ENCODE data around the gene ATAD2B. TPM values are rescaled to one million over a fixed set of nuclear protein-coding genes. Genes with fewer than 3 reads are reported as not detected.

ATAD2B gene
- total and polyA plus RNA-seq, 2 of the 8 experiments (the other 6 are each of a cell fraction or from before 2014, with no cell fraction given) = 3.4 to 16.1 TPM

- Histone ChIP-seq H4K20me1 (replicated peaks in 1 of 2; ENCODE audit: control insufficient read depth in 1 of 2, insufficient read depth in 2 of 2, low read length in 2 of 2) (no peaks in the 10 kb centered on the region), H3K9ac (replicated peaks in 1 of 4; ENCODE audit: extremely low read depth in 1 of 4, low read depth in 3 of 4, low read length in 3 of 4) (no peak overlapping the region), H4K91ac (replicated peaks; ENCODE audit: insufficient read length, low read length) (no peak overlapping the region), H2BK120ac (replicated peaks; ENCODE audit: low read depth, low read length) (no peak overlapping the region), H3K23me2 (ENCODE audit: low read depth, low read length) (no peaks in the 10 kb centered on the region), H2BK20ac (ENCODE audit: low read length) (no peak overlapping the region), H3K4me1 (replicated peaks in 1 of 4; ENCODE audit: control insufficient read depth in 3 of 4, insufficient read depth in 4 of 4, low read length in 3 of 4) (no peaks in the 10 kb centered on the region), H2AFZ (ENCODE audit: low read length) (no peak overlapping the region), H3K36me3 (ENCODE audit: control insufficient read depth in 2 of 4, insufficient read depth in 4 of 4, low read length in 3 of 4) (peaks cover 0 to 4% (median 0%) of the 10 kb centered on the region in 4 experiments; a peak in 3 of 8 replicates), H2BK12ac (ENCODE audit: low read depth, low read length) (no peak overlapping the region), H3K18ac (ENCODE audit: extremely low read depth, low read length) (no peak overlapping the region), H3K79me2 (ENCODE audit: control insufficient read depth in 1 of 2, insufficient read depth in 2 of 2, low read length in 2 of 2) (no peaks in the 10 kb centered on the region), H3K9me3 (ENCODE audit: insufficient read depth in 2 of 2, low read depth in 1 of 2, low read length in 1 of 2) (peaks cover 10 to 12% of the 10 kb centered on the region in 2 experiments; a peak in 2 of 4 replicates), H3K56ac (replicated peaks; ENCODE audit: insufficient read length, low read depth, low read length) (no peak overlapping the region), H2AK5ac (ENCODE audit: low read depth, low read length) (no peak overlapping the region), H3K4ac (replicated peaks; ENCODE audit: insufficient read length, low read depth, low read length) (no peak overlapping the region), H3K14ac (ENCODE audit: insufficient read length) (no peak overlapping the region), H3K4me3 (ENCODE audit: extremely low read depth in 1 of 4, insufficient read depth in 2 of 4, low read depth in 3 of 4, low read length in 4 of 4) (no peak overlapping the region), H3K4me2 (ENCODE audit: insufficient read depth in 1 of 2, low read depth in 2 of 2, low read length in 2 of 2) (no peak overlapping the region), H3K79me1 (ENCODE audit: low read depth, low read length) (no peaks in the 10 kb centered on the region), H4K5ac (ENCODE audit: insufficient read length, low read depth, low read length) (no peak overlapping the region), H4K8ac (ENCODE audit: extremely low read depth, insufficient read depth, low read length) (no peak overlapping the region), H3K27me3 (replicated peaks in 1 of 4; ENCODE audit: control insufficient read depth in 3 of 4, extremely low read depth in 1 of 4, insufficient read depth in 3 of 4, low read length in 3 of 4) (no peaks in the 10 kb centered on the region), H3K23ac (ENCODE audit: insufficient read length) (no peak overlapping the region), H2BK5ac (ENCODE audit: low read depth, low read length) (no peak overlapping the region), H2BK15ac (ENCODE audit: low read length) (no peak overlapping the region), H3K27ac (ENCODE audit: low read depth, low read length) (no peak overlapping the region)
- POLR2A ChIA-PET (ENCODE audit: partially characterized antibody) = no interaction called here
- CTCF ChIA-PET (ENCODE audit: partially characterized antibody) = interaction anchor here (0.7 to 3.5 kb wide), 4 partner anchors 12 to 487 kb away, joined by 3 to 23 read pairs (median 3); partner anchors contain the start of gene ATAD2B
- no peak for FAIRE-seq
- no peak for DNase-seq (ENCODE audit: low read depth in 1 of 2, low spot score in 2 of 2)
- WGBS, 2 experiments (ENCODE audit: extremely low coverage in 1 of 2, insufficient coverage in 1 of 2, insufficient read length in 1 of 2, insufficient replicate concordance in 2 of 2, low coverage in 1 of 2, low lambda C conversion rate in 2 of 2, missing lambda C conversion rate in 1 of 2) = 87% methylated on average over 5 of the region's 5 CpGs; no CpG with 5 or more reads in 1 of the 2 experiments
- no peak for TF ChIP-seq JUN (IDR thresholded peaks at IDR 0.05; ENCODE audit: low read depth, low read length)
- TF ChIP-seq, protein P1, sequence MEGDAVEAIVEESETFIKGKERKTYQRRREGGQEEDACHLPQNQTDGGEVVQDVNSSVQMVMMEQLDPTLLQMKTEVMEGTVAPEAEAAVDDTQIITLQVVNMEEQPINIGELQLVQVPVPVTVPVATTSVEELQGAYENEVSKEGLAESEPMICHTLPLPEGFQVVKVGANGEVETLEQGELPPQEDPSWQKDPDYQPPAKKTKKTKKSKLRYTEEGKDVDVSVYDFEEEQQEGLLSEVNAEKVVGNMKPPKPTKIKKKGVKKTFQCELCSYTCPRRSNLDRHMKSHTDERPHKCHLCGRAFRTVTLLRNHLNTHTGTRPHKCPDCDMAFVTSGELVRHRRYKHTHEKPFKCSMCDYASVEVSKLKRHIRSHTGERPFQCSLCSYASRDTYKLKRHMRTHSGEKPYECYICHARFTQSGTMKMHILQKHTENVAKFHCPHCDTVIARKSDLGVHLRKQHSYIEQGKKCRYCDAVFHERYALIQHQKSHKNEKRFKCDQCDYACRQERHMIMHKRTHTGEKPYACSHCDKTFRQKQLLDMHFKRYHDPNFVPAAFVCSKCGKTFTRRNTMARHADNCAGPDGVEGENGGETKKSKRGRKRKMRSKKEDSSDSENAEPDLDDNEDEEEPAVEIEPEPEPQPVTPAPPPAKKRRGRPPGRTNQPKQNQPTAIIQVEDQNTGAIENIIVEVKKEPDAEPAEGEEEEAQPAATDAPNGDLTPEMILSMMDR (IDR thresholded peaks at IDR 0.05; ENCODE audit: control extremely low read depth in 1 of 3, insufficient read depth in 1 of 3, low read depth in 1 of 3, low read length in 3 of 3) = no peak
- TF ChIP-seq E2F6 (IDR thresholded peaks at IDR 0.05) = no peak
- no peak for TF ChIP-seq BRCA1 (IDR thresholded peaks at IDR 0.05; ENCODE audit: low read depth, low read length)
- no peak for TF ChIP-seq GTF2F1 (IDR thresholded peaks at IDR 0.05; ENCODE audit: borderline replicate concordance, low read depth, low read length)
- TF ChIP-seq BACH1 (IDR thresholded peaks at IDR 0.05; ENCODE audit: low read length) = no peak
- TF ChIP-seq EP300 (IDR thresholded peaks at IDR 0.05; ENCODE audit: borderline replicate concordance in 1 of 2, low read depth in 2 of 2, low read length in 2 of 2) = no peak
- no peak for TF ChIP-seq USF2 (IDR thresholded peaks at IDR 0.05; ENCODE audit: low read length)
- no peak for TF ChIP-seq CBX5 (IDR thresholded peaks at IDR 0.05; ENCODE audit: low read depth, low read length)
- TF ChIP-seq ZNF274 (IDR thresholded peaks at IDR 0.05; ENCODE audit: borderline replicate concordance, extremely low read depth, low read length) = no peak
Measured at GRCh38 chr2:23836505-23836904, 90.4 kb downstream of the ATAD2B start.

All from H1 (cell line).